H9 (cell line): ENCODE measurements around the gene DNAH12. TPM values are rescaled to one million over a fixed set of nuclear protein-coding genes. Genes with fewer than 3 reads are reported as not detected.

Experiments
- DNase-seq: peaks from one replicate; pipeline ENCODE4 v3.0.0-alpha.2; 2017
- H2AFZ ChIP-seq: one replicate; pipeline ENCODE4 v1.6.1; 2013; ENCODE audit warnings: mild to moderate bottlenecking, low read length, control low read depth, moderate library complexity
- H2AK5ac ChIP-seq: 2 replicates; pipeline ENCODE4 v1.6.1; 2013; ENCODE audit warnings: low read length, control low read depth, mixed read lengths; ENCODE audit not compliant: insufficient read length
- H2BK120ac ChIP-seq: one replicate; pipeline ENCODE4 v1.6.1; 2013; ENCODE audit warnings: low read depth, mild to moderate bottlenecking, low read length, control low read depth, inconsistent platforms; ENCODE audit not compliant: poor library complexity, severe bottlenecking
- H2BK12ac ChIP-seq: 2 replicates; pipeline ENCODE4 v1.6.1; 2013; ENCODE audit warnings: low read length, control low read depth, mixed read lengths, low read depth; ENCODE audit not compliant: insufficient read length
- H2BK15ac ChIP-seq: 2 replicates; pipeline ENCODE4 v1.6.1; 2013; ENCODE audit warnings: low read depth, low read length, control low read depth
- H2BK20ac ChIP-seq: one replicate; pipeline ENCODE4 v1.6.1; 2013; ENCODE audit warnings: low read depth, mild to moderate bottlenecking, low read length, control low read depth, inconsistent platforms; ENCODE audit not compliant: poor library complexity, severe bottlenecking
- H2BK5ac ChIP-seq: 2 replicates; pipeline ENCODE4 v1.6.1; 2013; ENCODE audit warnings: low read length, control low read depth, mixed read lengths; ENCODE audit not compliant: insufficient read length
- H3K14ac ChIP-seq: 2 replicates; pipeline ENCODE4 v1.6.1; 2013; ENCODE audit warnings: low read length, control low read depth; ENCODE audit not compliant: insufficient read depth
- H3K18ac ChIP-seq: 2 replicates; pipeline ENCODE4 v1.6.1; 2013; ENCODE audit warnings: low read depth, mild to moderate bottlenecking, mixed read lengths, low read length, control low read depth; ENCODE audit not compliant: insufficient read length
- H3K23ac ChIP-seq: 2 replicates; pipeline ENCODE4 v1.6.1; 2013; ENCODE audit warnings: low read length, control low read depth, mixed read lengths, low read depth; ENCODE audit not compliant: insufficient read length
- H3K23me2 ChIP-seq: 2 replicates; pipeline ENCODE4 v1.6.1; 2013; ENCODE audit warnings: low read depth, mild to moderate bottlenecking, mixed read lengths, low read length, control low read depth; ENCODE audit not compliant: insufficient read length, poor library complexity, severe bottlenecking
- H3K27ac ChIP-seq: 2 replicates; pipeline ENCODE4 v1.5.1; 2013; ENCODE audit warnings: low read length, control low read depth, mixed read lengths, low read depth; ENCODE audit not compliant: insufficient read length
- H3K27me3 ChIP-seq: 2 replicates; pipeline ENCODE4 v1.6.1; 2013; ENCODE audit warnings: low read length, control low read depth, inconsistent platforms; ENCODE audit not compliant: insufficient read depth
- H3K4ac ChIP-seq: 2 replicates; pipeline ENCODE4 v1.6.1; 2013; ENCODE audit warnings: low read depth, mild to moderate bottlenecking, control low read depth, inconsistent platforms, low read length, moderate library complexity
- H3K4me1 ChIP-seq: 2 replicates; pipeline ENCODE4 v1.6.1; 2013; ENCODE audit warnings: low read length, control low read depth, inconsistent platforms; ENCODE audit not compliant: insufficient read depth
- H3K4me2 ChIP-seq: 2 replicates; pipeline ENCODE4 v1.6.1; 2013; ENCODE audit warnings: low read length, control low read depth, mixed read lengths; ENCODE audit not compliant: insufficient read length, insufficient read depth
- H3K56ac ChIP-seq: 2 replicates; pipeline ENCODE4 v1.6.1; 2013; ENCODE audit warnings: low read depth, mild to moderate bottlenecking, mixed read lengths, low read length, control low read depth; ENCODE audit not compliant: insufficient read length
- H3K79me1 ChIP-seq: 2 replicates; pipeline ENCODE4 v1.6.1; 2013; ENCODE audit warnings: low read depth, mild to moderate bottlenecking, moderate library complexity, low read length, control low read depth, inconsistent platforms; ENCODE audit not compliant: insufficient read depth, poor library complexity, severe bottlenecking
- H3K79me2 ChIP-seq: 2 replicates; pipeline ENCODE4 v1.6.1; 2013; ENCODE audit warnings: low read length, control low read depth, inconsistent platforms; ENCODE audit not compliant: insufficient read depth
- H3K9ac ChIP-seq: 2 replicates; pipeline ENCODE4 v1.6.1; 2013; ENCODE audit warnings: low read length, control low read depth, mixed read lengths; ENCODE audit not compliant: insufficient read length; ENCODE audit errors: extremely low read depth
- H3K9me3 ChIP-seq: one replicate; pipeline ENCODE4 v1.6.1; 2013; ENCODE audit warnings: low read depth, low read length, inconsistent platforms; ENCODE audit not compliant: control insufficient read depth
- H3T11ph ChIP-seq: one replicate; pipeline ENCODE4 v1.6.1; 2013; ENCODE audit warnings: mild to moderate bottlenecking, low read length, control low read depth, inconsistent platforms
- H4K20me1 ChIP-seq: one replicate; pipeline ENCODE4 v1.6.1; 2013; ENCODE audit not compliant: control insufficient read depth, insufficient read length, insufficient read depth
- H4K5ac ChIP-seq: 2 replicates; pipeline ENCODE4 v1.6.1; 2013; ENCODE audit warnings: low read depth, mild to moderate bottlenecking, mixed read lengths, low read length, control low read depth; ENCODE audit not compliant: insufficient read length
- H4K8ac ChIP-seq: replicated peaks from 2 replicates; pipeline ENCODE4 v1.6.1; 2013; ENCODE audit warnings: low read length, control low read depth, mixed read lengths, low read depth; ENCODE audit not compliant: insufficient read length
- H4K91ac ChIP-seq: 2 replicates; pipeline ENCODE4 v1.6.1; 2013; ENCODE audit warnings: low read depth, mild to moderate bottlenecking, moderate library complexity, mixed read lengths, low read length, control low read depth; ENCODE audit not compliant: insufficient read length
- H3K27ac Mint-ChIP-seq, 3 experiments: 2 replicates in 2 of 3; 3 replicates in 1 of 3; pipeline ENCODE4 v1.8.0; 2020 to 2021; ENCODE audit warnings: mixed read lengths in 3 of 3, mild to moderate bottlenecking in 1 of 3, moderate library complexity in 1 of 3
- H3K27me3 Mint-ChIP-seq: 2 replicates; pipeline ENCODE4 v1.8.0; 2021; ENCODE audit warnings: low read depth, mild to moderate bottlenecking, moderate library complexity, mixed read lengths
- H3K36me3 Mint-ChIP-seq, 3 experiments: 2 replicates in 2 of 3; 3 replicates in 1 of 3; pipeline ENCODE4 v1.8.0; 2020 to 2021; ENCODE audit warnings: low read depth in 3 of 3, mixed read lengths in 3 of 3; ENCODE audit not compliant: insufficient read depth in 1 of 3
- H3K4me1 Mint-ChIP-seq, 2 experiments: 2 replicates each; pipeline ENCODE4 v1.8.0; 2020; ENCODE audit warnings: mixed read lengths in 2 of 2
- H3K4me3 Mint-ChIP-seq, 2 experiments: 2 replicates in 1 of 2; 3 replicates in 1 of 2; pipeline ENCODE4 v1.8.0; 2020 to 2021; ENCODE audit warnings: mild to moderate bottlenecking in 2 of 2, mixed read lengths in 2 of 2, moderate library complexity in 1 of 2
- H3K9me3 Mint-ChIP-seq, 2 experiments: 2 replicates in 1 of 2; 3 replicates in 1 of 2; pipeline ENCODE4 v1.8.0; 2020; ENCODE audit warnings: mild to moderate bottlenecking in 2 of 2, mixed read lengths in 2 of 2, moderate library complexity in 1 of 2
- WGBS: extraction: QIAGEN DNeasy Blood & Tissue Kit; methylation state at CpG from one replicate; pipeline ENCODE4 v1.1.7; 2013; ENCODE audit warnings: missing lambda C conversion rate, low lambda C conversion rate, mixed read lengths; ENCODE audit not compliant: insufficient read length; ENCODE audit errors: extremely low coverage; 5-methylcytosine and 5-hydroxymethylcytosine counted together
- total RNA-seq: library from RNA; stranded (reverse); gene quantifications from 2 replicates; pipeline ENCODE4 v1.2.1, GENCODE V29; 2021
- TF ChIP-seq, protein P1 (sequence below): fragments of 200-600 bp; sonication (generic); conservative IDR thresholded peaks from 3 replicates; pipeline ENCODE4 v1.8.0; 2021; ENCODE audit warnings: antibody characterized with exemption, mild to moderate bottlenecking

The DNAH12 gene
- total RNA-seq, 1 experiment from 2014 or later: not detected

DNA sequence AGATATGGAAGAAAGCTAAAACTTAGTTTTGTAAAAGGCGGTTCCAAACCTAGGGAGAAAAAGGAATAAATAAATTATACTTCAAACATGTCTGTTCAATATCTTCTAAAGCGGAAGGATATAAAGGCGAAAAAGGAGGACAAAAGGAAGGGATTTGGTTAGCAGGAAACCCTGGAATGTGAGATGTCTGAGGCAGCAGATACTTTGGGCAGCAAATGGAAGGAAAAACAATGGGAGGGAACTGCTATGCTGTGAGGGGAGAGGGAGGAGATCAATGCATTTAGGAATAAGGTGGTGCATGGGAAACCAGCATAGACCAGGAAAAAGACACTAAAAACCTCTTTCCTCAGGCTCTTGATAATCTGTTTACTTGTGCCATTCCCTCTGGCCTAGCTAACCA, 120.8 kb downstream of the DNAH12 start:
- Histone ChIP-seq H3K79me1 (no peaks in the 10 kb centered on the region), H3K9me3 (no peaks in the 10 kb centered on the region), H3K23ac (no peak overlapping the region), H3K23me2 (no peaks in the 10 kb centered on the region), H2BK12ac (no peak overlapping the region), H4K20me1 (no peaks in the 10 kb centered on the region), H3K4me2 (no peak overlapping the region), H3K14ac (no peak overlapping the region), H3K27ac (no peak overlapping the region), H4K5ac (no peak overlapping the region), H2AFZ (no peak overlapping the region), H2BK120ac (no peak overlapping the region), H3K79me2 (no peaks in the 10 kb centered on the region), H3K56ac (no peak overlapping the region), H2BK5ac (no peak overlapping the region), H4K91ac (no peak overlapping the region), H3K18ac (no peak overlapping the region), H3K4ac (no peak overlapping the region), H2BK20ac (no peak overlapping the region), H3K27me3 (no peaks in the 10 kb centered on the region), H3T11ph (no peak overlapping the region), H3K9ac (no peak overlapping the region), H3K4me1 (no peaks in the 10 kb centered on the region), H2AK5ac (no peak overlapping the region), H2BK15ac (no peak overlapping the region), H4K8ac (no peak overlapping the region)
- H3K4me3 Mint-ChIP-seq: no peak overlapping the region
- DNase-seq: no peak
- TF ChIP-seq, protein P1, sequence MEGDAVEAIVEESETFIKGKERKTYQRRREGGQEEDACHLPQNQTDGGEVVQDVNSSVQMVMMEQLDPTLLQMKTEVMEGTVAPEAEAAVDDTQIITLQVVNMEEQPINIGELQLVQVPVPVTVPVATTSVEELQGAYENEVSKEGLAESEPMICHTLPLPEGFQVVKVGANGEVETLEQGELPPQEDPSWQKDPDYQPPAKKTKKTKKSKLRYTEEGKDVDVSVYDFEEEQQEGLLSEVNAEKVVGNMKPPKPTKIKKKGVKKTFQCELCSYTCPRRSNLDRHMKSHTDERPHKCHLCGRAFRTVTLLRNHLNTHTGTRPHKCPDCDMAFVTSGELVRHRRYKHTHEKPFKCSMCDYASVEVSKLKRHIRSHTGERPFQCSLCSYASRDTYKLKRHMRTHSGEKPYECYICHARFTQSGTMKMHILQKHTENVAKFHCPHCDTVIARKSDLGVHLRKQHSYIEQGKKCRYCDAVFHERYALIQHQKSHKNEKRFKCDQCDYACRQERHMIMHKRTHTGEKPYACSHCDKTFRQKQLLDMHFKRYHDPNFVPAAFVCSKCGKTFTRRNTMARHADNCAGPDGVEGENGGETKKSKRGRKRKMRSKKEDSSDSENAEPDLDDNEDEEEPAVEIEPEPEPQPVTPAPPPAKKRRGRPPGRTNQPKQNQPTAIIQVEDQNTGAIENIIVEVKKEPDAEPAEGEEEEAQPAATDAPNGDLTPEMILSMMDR: no peak
- no CpG with 5 or more reads among the region's 3 CpGs for WGBS
- H3K27me3 Mint-ChIP-seq: no peaks in the 10 kb centered on the region
- H3K9me3 Mint-ChIP-seq: no peaks in the 10 kb centered on the region
- peaks cover 5 to 6% of the 10 kb centered on the region in 2 experiments for H3K4me1 Mint-ChIP-seq
- H3K36me3 Mint-ChIP-seq: no peaks in the 10 kb centered on the region
- peak overlapping the region in 2 of 3 experiments; percentile 73 to 79; a peak in 3 of 7 replicates for H3K27ac Mint-ChIP-seq
